Left colon (tissue), 2 donors: ENCODE measurements around the gene PSMB7. TPM values are rescaled to one million over a fixed set of nuclear protein-coding genes. Genes with fewer than 3 reads are reported as not detected.
A peak's percentile ranks its signal among the peaks of the same experiment; 100 is the strongest.

Source experiments
- ATAC-seq: fragments of 200-7000 bp; cut with Tn5 transposase; one replicate; pipeline ENCODE4 v1.9.1; 2020; ENCODE audit warnings: mild to moderate bottlenecking, moderate library complexity
- DNase-seq, 2 donors: peaks; one replicate each; pipeline ENCODE4 v3.0.0-alpha.2; 2020
- intact Hi-C, 2 donors: fragments of 100-400 bp; cut with DNase I in 1 of 2; cut with micrococcal nuclease in 1 of 2; formaldehyde crosslinking; loops; one replicate each; pipeline versions ENCODE4 v1.11.2 to v1.14.0; 2022; cut with DNase I, micrococcal nuclease
- total RNA-seq, 2 donors: library from RNA; stranded (reverse); fragmentation: NEBNext Ultra II Directional; extraction: Animal tissue kit (Norgen Biotek cat#: 25700); gene quantifications; one replicate each; pipeline ENCODE4 v1.2.1, GENCODE V29; 2021
- donor health status: DM: no; HTN: no; CAD: no.
- donor health status: DM: yes; HTN: yes; CAD: no.

PSMB7 gene
- total RNA-seq, 2 donors from 2014 or later, result 88.0 to 102 TPM

DNA sequence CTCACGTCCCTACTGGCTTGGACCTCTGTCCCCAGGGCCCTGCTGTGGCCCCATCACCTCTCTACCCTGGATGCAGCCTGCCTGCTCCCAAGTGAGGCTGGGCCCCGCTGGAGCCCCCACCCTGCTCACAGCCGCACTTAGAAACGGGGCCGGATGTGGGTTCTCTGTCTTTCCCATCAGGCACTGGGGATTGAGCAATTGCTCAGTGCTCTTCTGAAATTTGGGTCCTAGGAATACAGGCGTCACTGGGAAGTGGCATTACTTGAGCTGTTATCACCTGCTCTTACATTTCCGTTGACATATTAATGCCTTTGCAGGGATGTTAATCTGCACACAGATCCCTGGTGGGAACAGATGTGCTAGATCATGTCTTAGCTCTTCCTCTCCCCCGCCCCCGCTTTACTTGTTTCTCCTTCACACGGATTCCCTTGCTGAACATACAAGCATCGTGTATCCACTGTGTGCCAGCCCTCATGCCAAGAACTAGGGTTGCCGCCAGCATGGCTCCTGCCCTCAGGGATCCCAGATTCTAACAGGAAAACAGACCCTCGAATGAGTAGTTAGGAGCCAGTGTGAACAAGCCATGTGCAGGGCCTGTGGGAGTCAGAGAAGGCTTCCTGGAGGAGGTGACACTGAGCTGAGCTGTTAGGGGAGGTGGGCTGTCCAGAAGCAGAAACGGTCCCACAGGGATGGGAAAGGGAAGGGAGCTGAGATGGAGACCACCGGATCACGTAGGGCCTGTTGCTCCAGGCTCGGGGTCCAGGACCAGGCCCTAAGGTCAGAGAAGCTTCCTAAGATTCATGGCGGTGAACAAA is 92.4 kb downstream of the PSMB7 start:
- DNase-seq, result no peak
- no peak for ATAC-seq
- intact Hi-C loops, result loop anchor here (5.0 to 10.0 kb wide), 2 partner anchors 188 to 191 kb away; no protein-coding TSS in a partner anchor

- DNase-seq (no peak), ATAC-seq (no peak)
- intact Hi-C loops, result loop anchor here (5.0 to 10.0 kb wide), 2 partner anchors 187 to 190 kb away; no protein-coding TSS in a partner anchor
These were observed 93.3 kb downstream of the PSMB7 start for GRCh38 chr9:124321935-124322334.

DNA sequence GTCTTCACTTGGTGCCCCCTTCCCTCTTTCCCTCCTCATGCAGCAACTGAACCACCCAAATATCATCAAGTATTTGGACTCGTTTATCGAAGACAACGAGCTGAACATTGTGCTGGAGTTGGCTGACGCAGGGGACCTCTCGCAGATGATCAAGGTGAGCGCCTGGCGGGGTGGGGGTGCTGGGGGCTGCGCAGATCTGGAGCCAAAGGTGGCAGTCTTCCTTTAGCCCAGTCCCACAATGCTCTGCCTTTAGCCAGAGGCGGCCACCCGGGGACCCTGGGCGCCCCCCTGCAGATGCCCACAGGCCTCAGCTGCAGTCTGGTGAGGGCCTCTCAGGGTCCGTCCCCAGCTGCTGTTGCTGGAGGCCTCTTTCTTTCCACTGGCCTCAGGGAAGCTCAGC is 93.8 kb downstream of the PSMB7 start:
- intact Hi-C loops, result loop anchor here (5.0 to 10.0 kb wide), 2 partner anchors 187 to 189 kb away; no protein-coding TSS in a partner anchor
- ATAC-seq (no peak), DNase-seq (no peak)

- intact Hi-C loops, result loop anchor here (5.0 to 10.0 kb wide), 2 partner anchors 186 to 188 kb away; no protein-coding TSS in a partner anchor
- DNase-seq (peak; percentile 51 to 80), ATAC-seq (peak; percentile 88)
These were observed 94.9 kb downstream of the PSMB7 start for GRCh38 chr9:124320062-124320973.

GRCh38 chr9:124315882-124316281 is 99.4 kb downstream of the PSMB7 start:
- DNase-seq (no peak), ATAC-seq (no peak)
- intact Hi-C loops, result no loop called here

DNA sequence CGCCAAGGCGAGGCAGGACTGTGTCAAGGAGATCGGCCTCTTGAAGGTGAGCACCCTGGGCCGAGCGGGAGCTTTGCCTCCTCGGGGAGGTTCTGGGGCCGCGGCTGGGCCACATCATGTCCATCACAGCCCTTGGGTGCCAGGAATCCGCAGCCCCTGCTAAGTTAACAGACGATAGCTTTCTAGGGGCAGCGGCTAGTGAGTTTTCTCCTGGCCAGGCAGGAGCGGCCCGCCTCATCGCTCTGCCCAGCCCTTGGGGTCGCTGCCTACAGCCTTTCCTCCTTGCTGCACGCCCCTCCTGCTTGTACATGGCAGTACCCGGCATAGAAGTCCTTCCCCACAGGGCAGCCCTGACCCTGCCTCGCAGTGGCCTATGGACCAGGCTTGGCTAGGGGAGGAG is 101.3 kb downstream of the PSMB7 start:
- DNase-seq (no peak), ATAC-seq (no peak)
- intact Hi-C loops, result no loop called here

GRCh38 chr9:124312290-124313265 is 102.7 kb downstream of the PSMB7 start:
- ATAC-seq (no peak), DNase-seq (no peak)
- intact Hi-C loops, result no loop called here

- intact Hi-C loops, result no loop called here
- no peak for ATAC-seq
These were observed 104.0 kb downstream of the PSMB7 start for GRCh38 chr9:124311283-124311682.

DNA sequence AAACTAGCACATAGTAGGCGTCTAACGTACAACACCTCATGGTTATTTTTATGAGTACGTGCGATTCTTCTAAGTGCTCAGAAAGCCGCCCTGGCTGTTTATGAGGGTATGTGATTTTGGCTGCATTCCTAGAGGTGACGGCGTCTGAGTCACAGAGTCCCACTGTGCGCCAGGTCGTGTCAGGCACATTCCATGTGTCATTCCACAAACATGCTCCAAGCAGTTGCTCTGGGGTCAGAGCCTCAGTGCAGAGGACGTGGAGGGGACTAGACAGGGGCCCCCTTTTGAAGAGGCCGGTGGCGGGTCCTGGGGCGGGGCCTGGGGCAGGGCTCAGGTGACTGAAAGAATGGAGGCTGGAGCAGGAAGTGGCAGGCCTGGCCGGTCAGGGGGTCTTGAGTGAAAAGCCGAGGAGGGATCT is 105.6 kb downstream of the PSMB7 start:
- ATAC-seq, result no peak
- no peak for DNase-seq
- intact Hi-C loops, result no loop called here

More at GRCh38 chr9:124311283-124311682, 104.0 kb downstream of the PSMB7 start:
- no peak for DNase-seq

DNA sequence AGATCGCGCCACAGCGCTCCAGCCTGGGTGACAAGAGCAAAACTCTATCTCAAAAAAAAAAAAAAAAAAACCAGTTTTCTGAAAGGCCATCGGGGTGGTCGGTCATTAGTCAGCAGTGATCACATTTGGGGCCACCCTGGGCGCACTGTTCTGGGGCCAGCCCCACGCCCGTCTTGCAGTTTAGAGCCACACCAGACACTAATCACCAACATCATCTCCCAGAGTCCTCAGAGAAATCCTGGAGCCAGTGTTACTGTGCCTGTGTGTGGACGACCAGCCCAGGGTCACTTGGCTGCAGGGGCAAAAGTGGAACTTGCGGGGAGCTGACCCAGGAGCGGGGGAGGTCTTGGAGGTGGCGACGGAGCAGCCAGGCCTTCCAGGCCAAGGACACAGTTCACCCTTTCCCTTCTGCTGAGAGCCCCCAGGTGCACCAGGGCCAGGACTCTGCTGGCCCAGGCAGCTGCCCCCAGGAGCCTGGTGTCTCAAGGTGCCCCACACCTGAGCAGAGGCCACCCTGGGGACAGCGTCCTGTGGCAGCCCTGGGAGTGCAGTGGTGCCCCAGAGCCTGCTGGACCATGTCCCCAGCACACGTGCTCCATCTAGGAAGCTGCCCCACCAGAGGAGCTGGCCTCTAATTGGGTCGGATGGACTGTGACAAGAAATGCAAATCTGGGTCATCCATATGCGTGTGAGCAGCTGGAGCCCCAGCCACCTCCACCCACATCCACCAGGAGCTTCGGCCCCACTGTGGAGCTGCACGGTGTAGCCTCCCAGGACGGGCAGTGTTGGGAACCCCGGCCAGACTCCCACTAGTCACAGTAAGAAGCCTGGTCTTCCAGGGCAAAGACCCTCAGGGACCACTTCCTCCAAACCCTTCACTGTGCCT is 106.4 kb downstream of the PSMB7 start:
- intact Hi-C loops, result no loop called here
- DNase-seq, result no peak
- ATAC-seq, result no peak

DNA sequence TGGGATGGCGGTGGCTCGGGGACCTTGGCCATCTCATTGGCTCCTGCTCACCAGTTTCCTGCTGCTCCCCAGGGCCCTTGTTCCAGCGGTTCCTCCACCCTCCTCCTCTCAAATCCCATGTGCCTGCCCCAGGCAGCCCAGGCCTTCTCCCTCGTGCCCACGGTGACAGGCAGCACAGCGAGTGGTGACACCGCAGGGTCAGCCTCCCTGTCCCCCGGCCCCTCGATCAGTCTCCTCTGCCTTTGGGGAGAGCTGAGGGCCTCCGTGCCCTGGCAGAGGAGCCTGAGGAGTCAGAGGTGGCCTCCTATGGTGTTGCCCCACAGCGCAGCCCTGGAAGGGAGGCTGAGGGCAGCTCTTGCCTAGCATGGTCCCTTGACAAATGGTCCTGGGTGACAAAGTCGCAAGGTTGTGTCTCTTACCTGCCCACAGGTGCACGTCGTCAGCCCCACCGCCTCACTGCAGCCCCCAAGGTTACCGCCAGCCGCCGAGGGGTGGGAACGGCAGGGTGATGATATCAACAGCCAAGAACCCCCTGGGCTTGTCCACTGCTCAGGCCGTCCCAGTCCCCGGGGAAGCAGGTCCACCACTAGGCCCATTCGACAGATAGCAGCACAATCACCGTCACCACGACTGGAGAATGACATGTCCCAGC is 107.7 kb downstream of the PSMB7 start:
- DNase-seq, result no peak
- ATAC-seq, result no peak
- intact Hi-C loops, result no loop called here

GRCh38 chr9:124306098-124306735 is 109.0 kb downstream of the PSMB7 start:
- intact Hi-C loops, result no loop called here
- DNase-seq, result no peak
- no peak for ATAC-seq

GRCh38 chr9:124304285-124304684 is 111.0 kb downstream of the PSMB7 start:
- ATAC-seq (no peak), DNase-seq (no peak)
- intact Hi-C loops, result no loop called here

DNA sequence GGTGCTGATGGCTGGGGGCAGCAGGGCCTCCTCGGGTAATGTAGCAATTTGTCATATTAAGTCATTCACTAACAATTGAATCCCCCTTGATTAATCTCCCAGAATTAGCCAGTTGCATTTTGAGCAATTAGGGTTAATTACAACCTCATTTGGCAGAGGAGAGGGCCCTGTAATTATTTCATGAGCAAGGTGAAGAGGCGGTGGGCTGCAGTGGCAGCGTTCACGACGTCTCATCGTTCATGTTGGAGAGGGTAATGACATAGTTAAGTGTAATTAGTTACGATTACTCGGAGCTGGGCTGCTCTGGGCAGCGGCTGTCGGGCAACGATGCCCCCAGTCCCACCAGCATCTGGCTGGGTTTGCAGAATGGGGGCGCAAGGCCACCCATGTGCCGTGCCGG is 111.5 kb downstream of the PSMB7 start:
- no peak for DNase-seq
- no peak for ATAC-seq
- intact Hi-C loops, result no loop called here
